Measurements from ENCODE around the gene KANTR. TPM values are rescaled to one million over a fixed set of nuclear protein-coding genes. Genes with fewer than 3 reads are reported as not detected.

KANTR gene
- total and polyA plus RNA-seq, 2 experiments from 2014 or later, result 6.4 to 15.5 TPM

- no peaks in the 10 kb centered on the region for H4K20me1 ChIP-seq (replicated peaks; ENCODE audit: insufficient read depth)
- no peaks in the 10 kb centered on the region for H3K27me3 ChIP-seq (ENCODE audit: insufficient read depth)
- Mint-ChIP-seq H3K27me3 (ENCODE audit: insufficient read depth, low read depth, poor library complexity) (no peaks in the 10 kb centered on the region), H3K9me3 (peaks cover 18% of the 10 kb centered on the region; the same call in 2 of the 3 replicates), H3K4me3 (no peak overlapping the region), H3K27ac (no peak overlapping the region), H3K36me3 (ENCODE audit: low read depth) (peaks cover 17% of the 10 kb centered on the region), H3K4me1 (peaks cover 17% of the 10 kb centered on the region)
- no peak for ATAC-seq
- H3K36me3 ChIP-seq (ENCODE audit: insufficient read depth), result no peaks in the 10 kb centered on the region
- TF ChIP-seq POLR2AphosphoS5 (IDR thresholded peaks at IDR 0.05; ENCODE audit: low read depth) (no peak), ZNF462 (CRISPR knock-in tag; IDR thresholded peaks at IDR 0.05) (no peak), CREB1 (CRISPR knock-in tag; IDR thresholded peaks at IDR 0.05; ENCODE audit: low read depth) (no peak), CTCF (conservative IDR thresholded peaks at IDR 0.05; ENCODE audit: low read depth in 2 of 2) (no peak), NANOG (IDR thresholded peaks at IDR 0.05; ENCODE audit: borderline replicate concordance) (no peak), EZH2 (IDR thresholded peaks at IDR 0.05; ENCODE audit: low read depth, unreplicated experiment) (no peak), ZNF114 (CRISPR knock-in tag; IDR thresholded peaks at IDR 0.05) (no peak), JUNB (IDR thresholded peaks at IDR 0.05; ENCODE audit: unreplicated experiment) (no peak), EZH2phosphoT487 (IDR thresholded peaks at IDR 0.05; ENCODE audit: unreplicated experiment) (no peak), ZNF331 (CRISPR knock-in tag; IDR thresholded peaks at IDR 0.05; ENCODE audit: low read depth) (no peak), ETS1 (IDR thresholded peaks at IDR 0.05) (no peak), STAT1 (IDR thresholded peaks at IDR 0.05; ENCODE audit: unreplicated experiment) (no peak)
- TF ChIP-seq, protein P1, sequence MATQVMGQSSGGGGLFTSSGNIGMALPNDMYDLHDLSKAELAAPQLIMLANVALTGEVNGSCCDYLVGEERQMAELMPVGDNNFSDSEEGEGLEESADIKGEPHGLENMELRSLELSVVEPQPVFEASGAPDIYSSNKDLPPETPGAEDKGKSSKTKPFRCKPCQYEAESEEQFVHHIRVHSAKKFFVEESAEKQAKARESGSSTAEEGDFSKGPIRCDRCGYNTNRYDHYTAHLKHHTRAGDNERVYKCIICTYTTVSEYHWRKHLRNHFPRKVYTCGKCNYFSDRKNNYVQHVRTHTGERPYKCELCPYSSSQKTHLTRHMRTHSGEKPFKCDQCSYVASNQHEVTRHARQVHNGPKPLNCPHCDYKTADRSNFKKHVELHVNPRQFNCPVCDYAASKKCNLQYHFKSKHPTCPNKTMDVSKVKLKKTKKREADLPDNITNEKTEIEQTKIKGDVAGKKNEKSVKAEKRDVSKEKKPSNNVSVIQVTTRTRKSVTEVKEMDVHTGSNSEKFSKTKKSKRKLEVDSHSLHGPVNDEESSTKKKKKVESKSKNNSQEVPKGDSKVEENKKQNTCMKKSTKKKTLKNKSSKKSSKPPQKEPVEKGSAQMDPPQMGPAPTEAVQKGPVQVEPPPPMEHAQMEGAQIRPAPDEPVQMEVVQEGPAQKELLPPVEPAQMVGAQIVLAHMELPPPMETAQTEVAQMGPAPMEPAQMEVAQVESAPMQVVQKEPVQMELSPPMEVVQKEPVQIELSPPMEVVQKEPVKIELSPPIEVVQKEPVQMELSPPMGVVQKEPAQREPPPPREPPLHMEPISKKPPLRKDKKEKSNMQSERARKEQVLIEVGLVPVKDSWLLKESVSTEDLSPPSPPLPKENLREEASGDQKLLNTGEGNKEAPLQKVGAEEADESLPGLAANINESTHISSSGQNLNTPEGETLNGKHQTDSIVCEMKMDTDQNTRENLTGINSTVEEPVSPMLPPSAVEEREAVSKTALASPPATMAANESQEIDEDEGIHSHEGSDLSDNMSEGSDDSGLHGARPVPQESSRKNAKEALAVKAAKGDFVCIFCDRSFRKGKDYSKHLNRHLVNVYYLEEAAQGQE (IDR thresholded peaks at IDR 0.05; ENCODE audit: unreplicated experiment), result no peak
- H3K9me2 ChIP-seq (ENCODE audit: insufficient read depth), result no peaks in the 10 kb centered on the region
- H3F3A ChIP-seq (replicated peaks; ENCODE audit: low read depth), result no peaks in the 10 kb centered on the region
- H3K4me1 ChIP-seq (ENCODE audit: insufficient read depth), result peaks cover 5% of the 10 kb centered on the region; the same call in 1 of the 2 replicates
- H2AFZ ChIP-seq, result no peak overlapping the region
- no peak for DNase-seq (ENCODE audit: low spot score)
- no peak overlapping the region for H3K4me2 ChIP-seq
- no peak overlapping the region for H3K4me3 ChIP-seq
- H3K27ac ChIP-seq (ENCODE audit: low read depth), result no peak overlapping the region
- no peaks in the 10 kb centered on the region for H3K79me2 ChIP-seq (replicated peaks; ENCODE audit: insufficient read depth)
Observed at GRCh38 chrX:53159184-53159583, 65.2 kb downstream of the KANTR start.
